ENCODE results near the gene ZGLP1. TPM values are rescaled to one million over a fixed set of nuclear protein-coding genes. Genes with fewer than 3 reads are reported as not detected.

Gene ZGLP1
- total and polyA plus RNA-seq, 8 donors: 2.8 to 11.9 (median 6.9) TPM

GRCh38 chr19:10259162-10259905 lies 50.3 kb downstream of the ZGLP1 start:
- H3K27me3 ChIP-seq: no peaks in the 10 kb centered on the region
- intact Hi-C loops (cut with DNase I): loop anchor here (5.0 kb wide), 2 partner anchors 123 to 133 kb away; partner anchors contain the start of gene TYK2 (in 1 of the 2)
- H3K9me3 ChIP-seq: no peaks in the 10 kb centered on the region
- ATAC-seq: peak; percentile 74
- DNase-seq: peak in 3 of 4 donors; percentile 88 to 92 (median 92)
- TF ChIP-seq, protein P1, sequence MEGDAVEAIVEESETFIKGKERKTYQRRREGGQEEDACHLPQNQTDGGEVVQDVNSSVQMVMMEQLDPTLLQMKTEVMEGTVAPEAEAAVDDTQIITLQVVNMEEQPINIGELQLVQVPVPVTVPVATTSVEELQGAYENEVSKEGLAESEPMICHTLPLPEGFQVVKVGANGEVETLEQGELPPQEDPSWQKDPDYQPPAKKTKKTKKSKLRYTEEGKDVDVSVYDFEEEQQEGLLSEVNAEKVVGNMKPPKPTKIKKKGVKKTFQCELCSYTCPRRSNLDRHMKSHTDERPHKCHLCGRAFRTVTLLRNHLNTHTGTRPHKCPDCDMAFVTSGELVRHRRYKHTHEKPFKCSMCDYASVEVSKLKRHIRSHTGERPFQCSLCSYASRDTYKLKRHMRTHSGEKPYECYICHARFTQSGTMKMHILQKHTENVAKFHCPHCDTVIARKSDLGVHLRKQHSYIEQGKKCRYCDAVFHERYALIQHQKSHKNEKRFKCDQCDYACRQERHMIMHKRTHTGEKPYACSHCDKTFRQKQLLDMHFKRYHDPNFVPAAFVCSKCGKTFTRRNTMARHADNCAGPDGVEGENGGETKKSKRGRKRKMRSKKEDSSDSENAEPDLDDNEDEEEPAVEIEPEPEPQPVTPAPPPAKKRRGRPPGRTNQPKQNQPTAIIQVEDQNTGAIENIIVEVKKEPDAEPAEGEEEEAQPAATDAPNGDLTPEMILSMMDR (IDR thresholded peaks at IDR 0.05): peak; percentile 61 to 77
- H3K4me1 ChIP-seq: peaks cover 0 to 10% of the 10 kb centered on the region in 2 donors
- no peak overlapping the region for H3K4me3 ChIP-seq
- H3K36me3 ChIP-seq: peaks cover 0 to 45% of the 10 kb centered on the region in 2 donors
- peak overlapping the region; percentile 57 to 82 for H3K27ac ChIP-seq

GRCh38 chr19:10258080-10258710 lies 51.4 kb downstream of the ZGLP1 start:
- intact Hi-C loops (cut with DNase I): loop anchor here (5.0 kb wide), 2 partner anchors 124 to 134 kb away; partner anchors contain the start of gene TYK2 (in 1 of the 2)
- ATAC-seq (no peak), DNase-seq (no peak)
- TF ChIP-seq, protein P1 (IDR thresholded peaks at IDR 0.05): no peak
- Histone ChIP-seq H3K27ac (no peak overlapping the region), H3K4me3 (no peak overlapping the region), H3K9me3 (no peaks in the 10 kb centered on the region), H3K36me3 (peaks cover 0 to 51% of the 10 kb centered on the region in 2 donors), H3K27me3 (no peaks in the 10 kb centered on the region), H3K4me1 (peaks cover 0 to 17% of the 10 kb centered on the region in 2 donors)

DNA sequence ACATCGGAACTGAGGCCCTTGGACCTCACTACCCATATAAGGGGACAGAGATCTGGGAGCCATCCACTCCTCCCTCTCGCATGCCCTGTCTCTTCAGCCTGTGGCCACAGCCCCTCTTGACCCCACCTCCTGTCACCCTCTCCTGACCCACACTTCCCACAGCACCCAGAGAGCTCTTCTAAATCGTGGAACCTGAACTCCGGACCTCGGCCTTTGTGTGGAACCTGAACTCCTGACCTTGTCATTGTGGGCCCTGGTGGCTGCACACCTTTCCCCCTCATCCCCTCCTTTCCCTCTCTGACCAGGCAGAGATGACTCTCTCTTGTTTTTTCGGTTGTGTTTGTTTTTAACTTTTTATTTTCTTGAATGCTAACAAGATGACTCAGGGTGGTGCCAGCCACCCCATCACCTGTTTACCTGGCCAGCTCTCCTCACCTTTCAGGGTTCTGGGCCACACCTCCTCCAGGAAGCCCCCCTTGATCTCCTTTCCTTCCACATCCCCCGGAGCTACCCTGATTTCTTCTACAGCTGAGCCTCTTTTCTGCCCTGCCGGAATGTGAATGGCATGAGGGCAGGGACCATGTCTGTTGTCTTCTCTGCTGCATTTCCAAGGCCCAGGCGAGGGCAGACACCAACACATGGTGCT lies 52.5 kb downstream of the ZGLP1 start:
- Histone ChIP-seq H3K4me3 (no peak overlapping the region), H3K36me3 (peaks cover 0 to 51% of the 10 kb centered on the region in 2 donors), H3K9me3 (no peaks in the 10 kb centered on the region), H3K4me1 (peaks cover 0 to 26% of the 10 kb centered on the region in 2 donors), H3K27me3 (no peaks in the 10 kb centered on the region), H3K27ac (no peak overlapping the region)
- TF ChIP-seq, protein P1 (IDR thresholded peaks at IDR 0.05): no peak
- ATAC-seq (no peak), DNase-seq (no peak)
- intact Hi-C loops (cut with DNase I): loop anchor here (5.0 kb wide), 2 partner anchors 125 to 135 kb away; partner anchors contain the start of gene TYK2 (in 1 of the 2)

GRCh38 chr19:10256551-10256950 lies 53.1 kb downstream of the ZGLP1 start:
- no peak for DNase-seq
- Histone ChIP-seq H3K36me3 (peaks cover 0 to 51% of the 10 kb centered on the region in 2 donors), H3K27ac (no peak overlapping the region)

More at GRCh38 chr19:10256551-10256950, 53.1 kb downstream of the ZGLP1 start:
- H3K9me3 ChIP-seq: no peaks in the 10 kb centered on the region
- no peak overlapping the region for H3K4me3 ChIP-seq
- intact Hi-C loops (cut with DNase I): loop anchor here (5.0 kb wide), 2 partner anchors 126 to 136 kb away; partner anchors contain the start of gene TYK2 (in 1 of the 2)
- no peaks in the 10 kb centered on the region for H3K27me3 ChIP-seq
- peaks cover 0 to 26% of the 10 kb centered on the region in 2 donors for H3K4me1 ChIP-seq
- TF ChIP-seq, protein P1 (IDR thresholded peaks at IDR 0.05): no peak
- ATAC-seq: no peak
